SK-N-SH treated with all-trans-retinoic acid at 6 μM for 48 hours (cell line): ENCODE data around the gene MCHR2.

ENCODE experiments used
- ATAC-seq: fragments of 200-7000 bp; cut with Tn5 transposase; 3 replicates; pipeline ENCODE4 v1.9.1; 2020; ENCODE audit warnings: mild to moderate bottlenecking, moderate library complexity
- ARNTL ChIP-seq: fragments of 450-650 bp; formaldehyde crosslinking; IDR thresholded peaks from 2 replicates; pipeline ENCODE4 v1.5.0; 2020; ENCODE audit warnings: low read depth, mild to moderate bottlenecking, moderate library complexity, borderline replicate concordance
- BACH2 ChIP-seq: fragments of 250-450 bp; sonication (Bioruptor Pico); IDR thresholded peaks from 2 replicates; pipeline ENCODE4 v1.9.0; 2021; ENCODE audit warnings: mild to moderate bottlenecking, borderline replicate concordance
- CREB5 ChIP-seq: fragments of 250-450 bp; sonication (Bioruptor Pico); IDR thresholded peaks from 2 replicates; pipeline ENCODE4 v1.5.1; 2020; ENCODE audit warnings: low read depth, mild to moderate bottlenecking, moderate library complexity
- CSDC2 ChIP-seq: fragments of 250-450 bp; sonication (Bioruptor Pico); IDR thresholded peaks from 2 replicates; pipeline ENCODE4 v1.5.0; 2020; ENCODE audit warnings: mild to moderate bottlenecking, moderate library complexity
- CSRNP3 ChIP-seq: fragments of 250-450 bp; sonication (Bioruptor Pico); IDR thresholded peaks from 2 replicates; pipeline ENCODE4 v1.5.1; 2021; ENCODE audit warnings: mild to moderate bottlenecking, moderate library complexity
- ESRRG ChIP-seq: fragments of 250-450 bp; sonication (Bioruptor Pico); IDR thresholded peaks from 2 replicates; pipeline ENCODE4 v1.6.1; 2021; ENCODE audit warnings: mild to moderate bottlenecking
- GLIS3 ChIP-seq: fragments of 250-450 bp; sonication (Bioruptor Pico); IDR thresholded peaks from 2 replicates; pipeline ENCODE4 v1.5.0; 2020; ENCODE audit warnings: mild to moderate bottlenecking, moderate library complexity
- ISL1 ChIP-seq: fragments of 250-450 bp; sonication (Bioruptor Pico); IDR thresholded peaks from 2 replicates; pipeline ENCODE4 v2.1.2; 2022; ENCODE audit warnings: mild to moderate bottlenecking, moderate library complexity
- OSR1 ChIP-seq: fragments of 250-450 bp; sonication (Bioruptor Pico); IDR thresholded peaks from 2 replicates; pipeline ENCODE4 v1.8.0; 2022; ENCODE audit warnings: moderate library complexity, mild to moderate bottlenecking, inconsistent platforms
- PATZ1 ChIP-seq: fragments of 250-450 bp; sonication (Bioruptor Pico); IDR thresholded peaks from 2 replicates; pipeline ENCODE4 v1.8.0; 2020; ENCODE audit warnings: mild to moderate bottlenecking, moderate library complexity, borderline replicate concordance
- POU6F1 ChIP-seq: fragments of 250-450 bp; sonication (Bioruptor Pico); IDR thresholded peaks from 2 replicates; pipeline ENCODE4 v1.8.0; 2021; ENCODE audit warnings: low read depth, mild to moderate bottlenecking, moderate library complexity, borderline replicate concordance
- PPARA ChIP-seq: fragments of 250-450 bp; sonication (Bioruptor Pico); IDR thresholded peaks from 2 replicates; pipeline ENCODE4 v1.5.0; 2020; ENCODE audit warnings: mild to moderate bottlenecking, borderline replicate concordance
- SNAI2 ChIP-seq: fragments of 250-450 bp; sonication (Bioruptor Pico); IDR thresholded peaks from 2 replicates; pipeline ENCODE4 v1.5.0; 2020; ENCODE audit warnings: mild to moderate bottlenecking, moderate library complexity
- TCF4 ChIP-seq: fragments of 250-450 bp; sonication (Bioruptor Pico); IDR thresholded peaks from 2 replicates; pipeline ENCODE4 v1.8.0; 2021; ENCODE audit warnings: mild to moderate bottlenecking, moderate library complexity, borderline replicate concordance
- TOX ChIP-seq: fragments of 250-450 bp; sonication (Bioruptor Pico); IDR thresholded peaks from 2 replicates; pipeline ENCODE4 v1.8.0; 2021; ENCODE audit warnings: mild to moderate bottlenecking, moderate library complexity, borderline replicate concordance
- TSHZ2 ChIP-seq: fragments of 250-450 bp; sonication (Bioruptor Pico); IDR thresholded peaks from 2 replicates; pipeline ENCODE4 v1.5.0; 2020; ENCODE audit warnings: mild to moderate bottlenecking, moderate library complexity
- ZNF70 ChIP-seq: fragments of 450-650 bp; formaldehyde crosslinking; IDR thresholded peaks from 2 replicates; pipeline ENCODE4 v1.5.0; 2020; ENCODE audit warnings: mild to moderate bottlenecking, moderate library complexity
- ZNF8 ChIP-seq: fragments of 450-650 bp; formaldehyde crosslinking; IDR thresholded peaks from 2 replicates; pipeline ENCODE4 v1.5.0; 2020; ENCODE audit warnings: mild to moderate bottlenecking, moderate library complexity

The MCHR2 gene

GRCh38 chr6:99912657-99913056 is 81.4 kb downstream of the MCHR2 start (continued):
- TF ChIP-seq GLIS3 = no peak

GRCh38 chr6:99905209-99906106 is 88.6 kb downstream of the MCHR2 start:
- TF ChIP-seq POU6F1 (no peak), TCF4 (no peak), TSHZ2 (CRISPR knock-in tag) (no peak), BACH2 (CRISPR knock-in tag) (no peak), ZNF8 (CRISPR knock-in tag) (no peak), OSR1 (CRISPR knock-in tag) (no peak), SNAI2 (CRISPR knock-in tag) (no peak), ESRRG (CRISPR knock-in tag) (no peak), CREB5 (no peak)
- ATAC-seq = peak; percentile 97

GRCh38 chr6:99901596-99902384 is 92.2 kb downstream of the MCHR2 start:
- TF ChIP-seq CSRNP3 (CRISPR knock-in tag) = no peak
- no peak for ATAC-seq

GRCh38 chr6:99894815-99895214 is 99.2 kb downstream of the MCHR2 start:
- TF ChIP-seq PPARA (no peak), CSDC2 (CRISPR knock-in tag) (no peak), ARNTL (CRISPR knock-in tag) (no peak), ISL1 (no peak), CREB5 (no peak), PATZ1 (no peak), OSR1 (CRISPR knock-in tag) (no peak), ESRRG (CRISPR knock-in tag) (no peak), TOX (CRISPR knock-in tag) (no peak), POU6F1 (no peak), ZNF70 (CRISPR knock-in tag) (no peak)
- TF ChIP-seq, all 23 proteins: peak for 0
- no peak for ATAC-seq
